ENCODE data around the gene ACSM2A. TPM values are rescaled to one million over a fixed set of nuclear protein-coding genes. Genes with fewer than 3 reads are reported as not detected.

The ACSM2A gene
- total and polyA plus RNA-seq, 9 of the 15 experiments (the other 6 are each of a cell fraction or from before 2014, with no cell fraction given), result 0.09 TPM; not detected in 8

- ATAC-seq (no peak), FAIRE-seq (no peak), DNase-seq (ENCODE audit: extremely low read depth in 1 of 4, low spot score in 3 of 4) (no peak)
- WGBS (ENCODE audit: insufficient coverage, low coverage, missing lambda C conversion rate), result 10% methylated on average over 1 of the region's 1 CpG
- Histone ChIP-seq H3K36me3 (ENCODE audit: control insufficient read depth, insufficient read depth, low read length) (no peaks in the 10 kb centered on the region), H3K27me3 (ENCODE audit: control insufficient read depth in 2 of 2, insufficient read depth in 2 of 2, low read length in 2 of 2) (no peaks in the 10 kb centered on the region), H3K9me3 (replicated peaks; ENCODE audit: control insufficient read depth, insufficient read depth, low read depth, low read length) (no peaks in the 10 kb centered on the region), H3K79me2 (ENCODE audit: control insufficient read depth, insufficient read depth, low read length) (no peaks in the 10 kb centered on the region), H3K4me3 (no peak overlapping the region), H3K9ac (ENCODE audit: insufficient read depth in 1 of 2, low read depth in 2 of 2, low read length in 2 of 2) (no peak overlapping the region), H3K27ac (ENCODE audit: extremely low read depth, low read depth, low read length) (no peak overlapping the region), H4K20me1 (replicated peaks; ENCODE audit: control insufficient read depth, insufficient read depth, low read length) (no peaks in the 10 kb centered on the region), H3K4me2 (ENCODE audit: insufficient read depth, low read length) (no peak overlapping the region), H3K4me1 (replicated peaks in 1 of 2; ENCODE audit: control insufficient read depth in 2 of 2, insufficient read depth in 2 of 2, low read length in 2 of 2) (0 out of 5 replicates have a peak, but pooled peaks cover 0 to 3% of the 10 kb centered on the region in 2 experiments), H2AFZ (ENCODE audit: low read depth, low read length) (no peak overlapping the region), H3K9me1 (ENCODE audit: control insufficient read depth, insufficient read depth, low read length) (no peaks in the 10 kb centered on the region)
- no peak for TF ChIP-seq ATF1 (CRISPR knock-in tag; IDR thresholded peaks at IDR 0.05)
- TF ChIP-seq ATF1 (tag; IDR thresholded peaks at IDR 0.05), result no peak
- TF ChIP-seq DDX20 (tag; IDR thresholded peaks at IDR 0.05; ENCODE audit: low read depth), result no peak
- TF ChIP-seq ZBTB40 (IDR thresholded peaks at IDR 0.05), result peak; percentile 87
- TF ChIP-seq ZBTB40 (CRISPR knock-in tag; IDR thresholded peaks at IDR 0.05), result no peak
- peak; percentile 50; the same call in 1 of the 2 replicates for TF ChIP-seq SPI1 (IDR thresholded peaks at IDR 0.05; ENCODE audit: borderline replicate concordance, low read depth, low read length)
- no peak for TF ChIP-seq RBBP5 (IDR thresholded peaks at IDR 0.05; ENCODE audit: borderline replicate concordance, insufficient read depth, low read length, poor library complexity, severe bottlenecking)
- no peak for TF ChIP-seq MLX (CRISPR knock-in tag; conservative IDR thresholded peaks at IDR 0.05)
- BruUV-seq (replicated peaks), result no TSS peak
- in situ Hi-C loops (cut with MboI), result no loop called here
- ChIA-PET CTCF (ENCODE audit: low intra/inter-chr PET ratio) (no interaction called here), POLR2A (no interaction called here)
- intact Hi-C loops (cut with micrococcal nuclease), result no loop called here
Observed at GRCh38 chr16:20485408-20485807, 34.1 kb downstream of the ACSM2A start.

All from K562 (cell line).